ENCODE data around the gene SIRPB1.

Gene SIRPB1

GRCh38 chr20:1619861-1620444, at the start of gene SIRPB1:
SIRPB1 (minus strand) TSS chr20:1620009; CDS start chr20:1619944, 65 bp downstream.
- DNase-seq (ENCODE audit: low read depth): no peak
- TF ChIP-seq CTCF (IDR thresholded peaks at IDR 0.05; ENCODE audit: low read depth, low read length, missing control alignments): no peak
- no peak within 1 kb of the TSS; the same call in 1 of the 2 replicates for H3K4me3 ChIP-seq (ENCODE audit: low read depth, low read length)

DNA sequence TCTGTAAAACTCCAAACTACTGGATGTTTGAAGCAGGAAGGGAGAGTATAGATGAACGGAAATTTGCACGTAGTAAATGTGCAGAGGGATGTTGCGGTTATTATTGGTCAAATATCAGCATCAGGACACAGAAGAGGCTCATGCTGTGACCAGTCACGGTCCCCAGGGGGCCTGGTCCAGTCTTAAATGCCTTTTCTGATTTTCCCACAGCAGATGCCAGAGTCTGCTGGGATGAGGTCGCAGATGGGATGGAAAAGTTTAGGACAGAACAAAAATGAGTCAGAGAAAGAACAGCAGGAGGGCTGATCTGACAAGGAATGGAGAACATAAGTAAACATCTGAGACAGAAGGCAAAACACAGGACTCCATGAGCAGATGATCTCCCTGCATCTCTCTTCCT, 49.5 kb upstream of the SIRPB1 start:
- TF ChIP-seq CTCF (IDR thresholded peaks at IDR 0.05; ENCODE audit: low read depth, low read length, missing control alignments): no peak
- no peak for DNase-seq (ENCODE audit: low read depth)
- H3K4me3 ChIP-seq (ENCODE audit: low read depth, low read length): no peak overlapping the region

DNA sequence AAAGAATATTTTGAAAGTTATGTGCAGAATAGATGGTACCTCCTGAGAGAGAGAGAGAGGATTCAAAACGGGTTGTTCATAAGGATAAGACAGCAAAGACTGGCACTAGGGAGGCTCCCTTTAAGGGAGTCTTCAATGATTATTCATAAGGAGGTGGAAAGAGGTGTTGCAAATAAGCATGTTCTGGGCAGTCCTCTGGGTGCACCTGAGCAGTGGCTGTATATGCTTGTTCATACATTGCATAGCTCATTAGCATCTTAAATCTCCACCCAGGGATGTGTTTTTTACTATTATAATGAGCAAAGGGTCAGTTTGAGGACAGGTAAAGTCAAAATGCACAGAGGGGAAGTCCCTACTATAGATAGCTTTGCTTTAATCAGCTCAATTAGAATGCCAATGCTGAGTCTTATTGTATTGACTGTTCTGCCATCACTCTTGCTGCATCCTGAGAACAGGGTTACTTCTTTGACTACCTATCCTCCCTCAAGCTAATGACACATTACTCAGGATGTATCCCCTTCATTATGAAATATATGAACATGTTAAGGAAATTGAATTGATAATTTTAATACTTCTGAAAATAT, 47.8 kb upstream of the SIRPB1 start:
- H3K4me3 ChIP-seq (ENCODE audit: low read depth, low read length): no peak overlapping the region
- no peak for DNase-seq (ENCODE audit: low read depth)
- TF ChIP-seq CTCF (IDR thresholded peaks at IDR 0.05; ENCODE audit: low read depth, low read length, missing control alignments): no peak

DNA sequence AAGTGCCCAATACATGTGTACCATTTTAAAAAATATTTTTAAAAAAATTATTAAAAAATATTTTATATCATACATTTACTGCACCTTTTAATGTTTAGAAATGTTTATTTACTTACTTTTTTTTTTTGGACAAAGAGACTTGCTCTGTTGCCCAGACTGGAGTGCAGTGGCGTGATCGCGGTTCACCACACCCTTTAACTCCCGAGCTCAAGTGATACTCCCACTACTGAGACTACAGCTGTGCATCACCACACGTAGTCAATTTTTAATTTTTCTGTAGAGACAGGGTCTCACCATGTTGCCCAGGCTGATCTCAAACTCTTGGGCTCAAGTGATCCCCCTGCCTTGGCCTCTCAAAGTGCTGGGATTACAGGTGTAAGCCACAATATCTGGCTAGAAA, 47.0 kb upstream of the SIRPB1 start:
- H3K4me3 ChIP-seq (ENCODE audit: low read depth, low read length): no peak overlapping the region
- DNase-seq (ENCODE audit: low read depth): no peak
- TF ChIP-seq CTCF (IDR thresholded peaks at IDR 0.05; ENCODE audit: low read depth, low read length, missing control alignments): no peak

GRCh38 chr20:1665345-1665744, 45.5 kb upstream of the SIRPB1 start:
- DNase-seq (ENCODE audit: low read depth): no peak
- H3K4me3 ChIP-seq (ENCODE audit: low read depth, low read length): no peak overlapping the region
- no peak for TF ChIP-seq CTCF (IDR thresholded peaks at IDR 0.05; ENCODE audit: low read depth, low read length, missing control alignments)

DNA sequence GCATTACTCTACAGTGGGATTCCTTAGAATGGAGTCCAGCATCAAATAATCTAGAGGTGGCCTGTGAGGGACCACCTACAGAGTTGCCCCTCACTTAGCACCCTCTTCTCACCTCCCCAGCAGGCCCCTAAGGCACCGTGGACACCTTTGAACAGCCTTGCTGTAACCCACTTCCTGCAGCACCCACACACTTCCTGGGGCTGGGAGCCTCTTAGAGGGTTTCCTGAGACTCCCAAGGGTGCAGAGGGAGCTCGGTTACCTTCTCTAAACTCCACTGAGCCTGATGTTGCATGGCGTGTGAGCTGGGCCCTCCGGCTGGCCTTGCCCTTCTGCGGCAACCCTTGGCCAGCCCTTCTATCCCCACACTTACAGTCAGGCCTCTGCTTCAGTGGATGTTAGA, 45.1 kb upstream of the SIRPB1 start:
- no peak overlapping the region for H3K4me3 ChIP-seq (ENCODE audit: low read depth, low read length)
- no peak for TF ChIP-seq CTCF (IDR thresholded peaks at IDR 0.05; ENCODE audit: low read depth, low read length, missing control alignments)
- DNase-seq (ENCODE audit: low read depth): no peak

DNA sequence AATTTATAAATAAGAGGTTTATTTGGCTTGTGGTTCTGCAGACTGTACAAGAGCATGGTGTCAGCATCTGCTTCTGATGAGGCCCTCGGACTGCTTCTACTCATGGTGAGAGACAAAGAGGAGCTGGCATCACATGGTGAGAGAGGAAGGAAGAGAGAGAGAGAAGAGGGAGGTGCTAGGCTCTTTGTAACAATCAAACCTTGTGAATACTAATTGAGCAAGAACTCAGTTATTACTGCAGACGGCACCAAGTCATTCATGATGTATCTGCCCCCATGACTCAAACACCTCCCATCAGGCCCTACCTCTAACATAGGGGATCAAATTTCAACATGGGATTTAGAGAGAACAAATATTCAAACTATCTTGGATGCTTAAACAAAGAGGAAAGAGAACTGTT, 44.1 kb upstream of the SIRPB1 start:
- no peak for TF ChIP-seq CTCF (IDR thresholded peaks at IDR 0.05; ENCODE audit: low read depth, low read length, missing control alignments)
- no peak for DNase-seq (ENCODE audit: low read depth)

More for the DNA sequence above, 44.1 kb upstream of the SIRPB1 start:
- H3K4me3 ChIP-seq (ENCODE audit: low read depth, low read length): no peak overlapping the region

Data from GM12864 (cell line).